Stimulated activated CD8-positive, alpha-beta memory T cell treated with anti-CD3 and anti-CD28 coated beads, Interleukin-15, amount 100 ng/mL, for 4 hours (primary cell): ENCODE results near the gene ILDR1.

Source experiments
- DNase-seq, 2 donors: peaks; one replicate each; pipeline ENCODE4 v3.0.0-alpha.2; 2020; ENCODE audit warnings: low read depth in 2 of 2

The ILDR1 gene

GRCh38 chr3:122019493-122019892, 2.6 kb downstream of the ILDR1 start:
- no peak for DNase-seq

DNA sequence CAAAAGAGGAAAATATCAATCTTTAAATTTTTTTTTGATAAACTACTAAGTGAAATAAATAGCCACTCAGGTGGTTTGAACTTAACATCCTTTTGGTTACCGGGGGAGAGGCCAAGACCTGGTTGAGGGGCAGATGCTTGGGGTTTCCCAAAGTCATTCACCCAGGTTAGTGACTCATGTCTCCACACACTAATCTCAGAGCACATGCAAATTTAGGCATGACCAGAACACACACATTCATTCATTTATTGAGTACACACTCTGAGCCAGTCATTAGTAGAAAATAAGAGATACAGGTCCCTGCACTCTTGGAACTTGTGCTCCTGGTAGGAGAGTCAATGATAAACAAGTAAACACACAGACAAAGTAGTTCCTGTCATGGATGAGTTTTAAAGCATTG, 7.3 kb downstream of the ILDR1 start:
- no peak for DNase-seq

GRCh38 chr3:122013448-122013925, 8.6 kb downstream of the ILDR1 start:
- no peak for DNase-seq

- DNase-seq = no peak
These were observed 9.2 kb downstream of the ILDR1 start for GRCh38 chr3:122012821-122013220.

DNA sequence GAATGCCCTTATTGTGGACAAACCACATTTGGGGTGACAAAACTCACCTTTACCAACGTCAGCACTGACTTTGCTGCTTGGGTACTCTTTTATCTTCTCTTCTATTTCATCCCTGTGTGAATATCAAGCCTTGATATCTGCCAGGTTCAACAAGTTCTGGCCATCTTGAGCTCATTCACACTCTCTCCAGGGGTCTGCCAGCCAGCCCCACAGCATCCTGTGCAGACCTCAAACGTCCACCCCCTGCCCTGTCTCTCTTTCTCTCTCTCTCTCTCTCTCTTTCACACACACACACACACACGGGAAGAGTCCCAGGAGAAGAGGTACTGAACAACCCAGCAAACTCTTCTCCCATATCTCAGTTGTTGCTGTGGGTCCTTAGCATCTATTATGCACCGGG, 10.7 kb downstream of the ILDR1 start:
- no peak for DNase-seq

GRCh38 chr3:122010506-122010905, 11.5 kb downstream of the ILDR1 start:
- no peak for DNase-seq

DNA sequence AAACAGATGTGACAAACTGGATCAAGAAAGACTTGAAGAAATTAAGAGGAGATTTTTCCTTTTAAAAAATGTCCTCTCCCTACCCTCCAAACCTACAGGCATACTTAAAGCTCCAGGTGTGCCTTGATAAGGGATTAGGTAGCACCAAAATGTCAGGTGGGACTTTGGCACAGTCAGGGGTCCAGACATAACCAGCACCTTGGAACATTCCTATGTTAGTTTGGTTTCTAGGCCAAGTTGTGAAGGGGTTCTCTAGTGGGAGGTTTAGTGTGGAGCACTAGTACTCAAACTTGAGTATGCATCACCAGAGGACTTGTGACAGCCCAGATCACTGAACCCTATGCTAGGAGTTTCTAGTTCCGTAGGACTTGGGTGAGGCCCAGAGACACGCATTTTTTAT, 13.9 kb downstream of the ILDR1 start:
- DNase-seq = no peak

GRCh38 chr3:122006267-122006666, 15.8 kb downstream of the ILDR1 start:
- DNase-seq = no peak

DNA sequence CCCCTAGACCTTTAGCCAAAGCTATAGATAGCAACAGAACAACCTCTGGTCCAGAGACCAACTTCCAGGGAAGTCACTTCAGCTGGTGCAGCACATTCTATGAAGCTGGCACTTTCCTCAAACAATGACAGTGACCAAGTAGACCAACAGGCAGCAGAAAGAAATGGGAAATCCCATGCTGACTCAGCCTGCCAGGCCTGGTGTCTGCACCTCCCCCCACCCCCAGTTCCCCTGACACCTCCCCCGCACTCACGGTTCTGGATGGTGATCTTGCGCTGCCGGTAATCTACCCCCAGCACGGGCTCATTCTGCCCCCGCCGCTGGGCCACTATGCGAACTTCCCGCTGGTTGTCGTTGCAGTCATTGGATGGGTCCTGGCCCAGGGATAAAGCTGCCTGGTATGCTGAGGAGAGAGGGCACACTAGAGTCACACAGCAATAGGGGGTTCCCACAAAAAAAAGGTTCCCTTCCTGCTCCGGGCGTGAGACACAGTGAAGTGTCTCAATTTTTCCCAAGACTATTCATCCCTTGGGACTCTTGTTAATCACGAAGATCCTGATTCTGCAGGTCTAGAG, 17.0 kb downstream of the ILDR1 start:
- DNase-seq = no peak

DNA sequence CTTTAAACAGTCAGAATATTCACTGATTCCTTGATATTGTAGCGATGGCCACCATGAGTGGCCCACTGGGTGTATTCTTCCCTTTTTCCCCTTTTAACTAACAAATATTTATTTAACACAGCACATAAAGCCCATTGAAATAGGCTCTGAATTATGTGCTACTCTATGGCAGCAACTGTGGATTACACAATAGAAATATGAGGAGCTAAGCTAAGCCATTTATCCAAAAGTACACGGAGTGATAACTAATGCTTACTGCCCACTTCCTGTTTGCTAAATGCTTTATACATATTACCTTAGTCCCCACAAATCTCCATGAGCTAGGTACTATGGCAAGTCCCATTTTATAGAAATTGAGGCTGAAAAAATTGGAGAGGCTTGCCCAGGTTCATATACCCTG, 17.9 kb downstream of the ILDR1 start:
- no peak for DNase-seq

GRCh38 chr3:122003606-122004005, 18.4 kb downstream of the ILDR1 start:
- no peak for DNase-seq

- no peak for DNase-seq
These were observed 18.9 kb downstream of the ILDR1 start for GRCh38 chr3:122003112-122003511.

GRCh38 chr3:122002611-122003010, 19.4 kb downstream of the ILDR1 start:
- DNase-seq = no peak

GRCh38 chr3:122001892-122002291, 20.2 kb downstream of the ILDR1 start:
- DNase-seq = no peak

- no peak for DNase-seq
These were observed 21.0 kb downstream of the ILDR1 start for GRCh38 chr3:122000936-122001605.

DNA sequence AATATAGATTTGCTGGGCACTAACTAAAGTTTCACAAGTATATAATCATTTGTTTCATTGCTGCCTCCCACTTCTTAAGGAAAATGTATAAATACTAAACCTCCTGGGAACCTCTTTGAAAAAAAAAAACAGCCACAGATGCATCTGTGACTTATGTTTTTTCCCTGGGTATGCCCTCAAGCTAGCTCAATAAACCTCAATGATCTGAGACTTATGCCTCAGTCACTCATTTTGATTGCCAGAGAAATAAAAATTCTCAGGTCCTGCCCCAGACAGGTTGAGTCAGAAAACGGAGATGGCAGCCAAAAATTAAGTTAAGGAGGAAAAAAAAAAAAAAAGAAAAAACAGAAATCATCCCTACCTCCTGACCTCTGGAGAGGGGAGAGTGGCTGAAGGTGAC, 22.1 kb downstream of the ILDR1 start:
- DNase-seq = no peak

DNA sequence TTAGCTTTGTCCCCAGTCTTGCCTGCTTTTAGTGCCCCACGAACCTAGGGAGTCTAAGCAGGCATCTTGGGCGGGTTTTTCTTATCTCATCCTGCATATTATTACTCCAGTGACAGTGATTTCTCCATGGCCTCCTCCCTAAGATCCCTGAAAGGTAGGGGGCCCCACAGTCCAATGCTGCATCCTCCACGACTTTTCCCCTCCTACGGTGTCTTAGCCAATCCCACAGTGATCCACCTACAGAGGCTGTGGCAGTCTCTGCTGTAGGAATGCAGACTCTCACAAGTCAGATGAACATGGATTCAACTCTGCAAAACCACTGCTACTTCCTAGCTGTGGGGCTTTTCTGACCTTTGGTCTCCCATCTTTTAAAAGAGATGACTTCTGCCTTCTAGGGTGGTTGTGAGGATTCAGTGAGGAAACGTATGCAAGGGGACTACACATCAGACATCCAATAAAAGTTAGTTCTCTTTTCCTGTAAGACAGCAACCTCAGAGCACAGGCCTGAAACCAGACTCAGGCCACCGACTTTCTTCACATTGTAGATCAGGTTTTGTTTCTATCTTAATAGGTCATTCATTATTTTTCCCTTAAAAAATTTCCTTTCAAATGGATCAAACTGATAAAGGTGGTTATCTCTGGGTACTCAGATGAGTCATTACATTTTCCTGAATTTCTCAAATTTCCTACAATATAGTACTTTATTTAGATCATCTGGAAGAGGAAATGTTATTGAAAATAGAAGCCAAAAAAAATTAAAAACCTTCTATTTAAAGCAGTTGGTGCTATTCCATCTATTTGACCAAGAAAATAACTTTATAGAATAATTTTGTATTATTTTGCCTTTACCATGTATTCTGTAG, 23.2 kb downstream of the ILDR1 start:
- DNase-seq = no peak

DNA sequence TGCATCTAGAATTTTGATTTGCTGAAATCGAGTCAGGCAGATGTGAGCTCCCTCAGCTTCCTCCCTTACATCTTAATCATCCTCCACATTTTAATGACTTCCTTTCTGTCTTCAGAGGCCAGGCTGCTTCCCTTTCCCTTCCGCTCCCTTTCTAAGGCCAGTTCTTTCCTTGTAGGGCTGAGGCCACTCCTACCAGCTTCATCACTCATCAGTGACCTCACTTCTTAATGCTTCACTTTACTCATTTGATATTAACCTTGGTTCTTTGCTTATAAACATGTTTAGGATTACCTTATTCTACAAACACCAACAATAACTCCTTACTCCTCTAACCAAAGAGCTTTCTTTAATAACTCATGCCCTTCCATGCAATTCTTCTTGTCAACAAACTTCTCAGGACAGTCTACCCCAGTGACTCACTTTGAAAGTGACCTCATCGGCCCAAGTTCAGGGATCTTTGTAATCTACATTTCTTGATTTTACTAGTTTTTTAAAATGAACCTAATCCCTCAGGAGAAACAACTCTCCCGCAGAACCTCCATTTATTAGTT, 23.9 kb downstream of the ILDR1 start:
- DNase-seq = no peak

DNA sequence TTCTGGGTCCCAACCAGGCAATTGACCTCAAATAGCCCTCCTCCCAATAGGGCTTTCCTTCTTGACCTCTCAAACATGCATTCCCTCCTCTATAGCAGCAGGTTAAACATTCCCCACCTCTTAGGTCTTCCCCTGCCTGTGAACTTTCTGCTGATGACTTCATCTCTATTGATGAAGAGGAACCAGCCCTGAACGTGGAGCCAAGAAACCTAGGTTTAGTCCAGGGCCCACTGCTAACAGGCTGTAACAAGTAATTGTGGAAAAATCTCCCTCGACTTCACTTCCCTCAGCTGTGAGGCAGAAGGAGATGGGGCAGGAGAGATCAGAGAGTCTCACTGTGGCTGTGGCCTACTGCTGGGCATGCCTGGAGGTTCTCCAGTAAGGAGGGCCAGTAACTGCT, 24.7 kb downstream of the ILDR1 start:
- no peak for DNase-seq

GRCh38 chr3:121996441-121996840, 25.6 kb downstream of the ILDR1 start:
- DNase-seq = no peak

GRCh38 chr3:121995161-121996137, 26.6 kb downstream of the ILDR1 start:
- no peak for DNase-seq
